GM06990 (cell line): Measurements from ENCODE around the gene CPPED1.
"Not testable (repeated sequence)": the region's sequence is repeated elsewhere in the genome, so short reads cannot be mapped to it uniquely, and the experiment has no call there.

Experiments used
- DNase-seq: peaks from one replicate; pipeline ENCODE4 v3.0.0-alpha.2; 2011; ENCODE audit not compliant: insufficient read length; ENCODE audit errors: extremely low read depth
- H3K27me3 ChIP-seq: replicated peaks from 2 replicates; pipeline ENCODE4 v1.6.0; 2011; ENCODE audit warnings: low read length; ENCODE audit not compliant: control insufficient read depth, insufficient read depth
- H3K36me3 ChIP-seq: 2 replicates; pipeline ENCODE4 v1.5.1; 2011; ENCODE audit warnings: low read length; ENCODE audit not compliant: control insufficient read depth, insufficient read depth
- H3K4me3 ChIP-seq: replicated peaks from 2 replicates; pipeline ENCODE4 v1.5.1; 2011; ENCODE audit warnings: low read depth, mild to moderate bottlenecking, control low read depth, low read length
- TF ChIP-seq, protein P1 (sequence below): IDR thresholded peaks from 2 replicates; pipeline ENCODE4 v1.5.1; 2011; ENCODE audit warnings: low read length, control low read depth, mild to moderate bottlenecking, inconsistent platforms; ENCODE audit not compliant: insufficient read depth, poor library complexity, severe bottlenecking

Gene CPPED1

GRCh38 chr16:12793120-12793864 is 10.4 kb downstream of the CPPED1 start:
- TF ChIP-seq, protein P1, sequence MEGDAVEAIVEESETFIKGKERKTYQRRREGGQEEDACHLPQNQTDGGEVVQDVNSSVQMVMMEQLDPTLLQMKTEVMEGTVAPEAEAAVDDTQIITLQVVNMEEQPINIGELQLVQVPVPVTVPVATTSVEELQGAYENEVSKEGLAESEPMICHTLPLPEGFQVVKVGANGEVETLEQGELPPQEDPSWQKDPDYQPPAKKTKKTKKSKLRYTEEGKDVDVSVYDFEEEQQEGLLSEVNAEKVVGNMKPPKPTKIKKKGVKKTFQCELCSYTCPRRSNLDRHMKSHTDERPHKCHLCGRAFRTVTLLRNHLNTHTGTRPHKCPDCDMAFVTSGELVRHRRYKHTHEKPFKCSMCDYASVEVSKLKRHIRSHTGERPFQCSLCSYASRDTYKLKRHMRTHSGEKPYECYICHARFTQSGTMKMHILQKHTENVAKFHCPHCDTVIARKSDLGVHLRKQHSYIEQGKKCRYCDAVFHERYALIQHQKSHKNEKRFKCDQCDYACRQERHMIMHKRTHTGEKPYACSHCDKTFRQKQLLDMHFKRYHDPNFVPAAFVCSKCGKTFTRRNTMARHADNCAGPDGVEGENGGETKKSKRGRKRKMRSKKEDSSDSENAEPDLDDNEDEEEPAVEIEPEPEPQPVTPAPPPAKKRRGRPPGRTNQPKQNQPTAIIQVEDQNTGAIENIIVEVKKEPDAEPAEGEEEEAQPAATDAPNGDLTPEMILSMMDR: no peak
- Histone ChIP-seq H3K27me3 (no peaks in the 10 kb centered on the region), H3K36me3 (no peaks in the 10 kb centered on the region), H3K4me3 (no peak overlapping the region)
- no peak for DNase-seq

GRCh38 chr16:12792528-12792927 is 11.2 kb downstream of the CPPED1 start:
- not testable (repeated sequence) for H3K36me3 ChIP-seq, DNase-seq, H3K27me3 ChIP-seq, H3K4me3 ChIP-seq

GRCh38 chr16:12791340-12791739 is 12.3 kb downstream of the CPPED1 start:
- Histone ChIP-seq H3K36me3 (no peaks in the 10 kb centered on the region), H3K4me3 (no peak overlapping the region), H3K27me3 (no peaks in the 10 kb centered on the region)
- DNase-seq: no peak
- TF ChIP-seq, protein P1: no peak

DNA sequence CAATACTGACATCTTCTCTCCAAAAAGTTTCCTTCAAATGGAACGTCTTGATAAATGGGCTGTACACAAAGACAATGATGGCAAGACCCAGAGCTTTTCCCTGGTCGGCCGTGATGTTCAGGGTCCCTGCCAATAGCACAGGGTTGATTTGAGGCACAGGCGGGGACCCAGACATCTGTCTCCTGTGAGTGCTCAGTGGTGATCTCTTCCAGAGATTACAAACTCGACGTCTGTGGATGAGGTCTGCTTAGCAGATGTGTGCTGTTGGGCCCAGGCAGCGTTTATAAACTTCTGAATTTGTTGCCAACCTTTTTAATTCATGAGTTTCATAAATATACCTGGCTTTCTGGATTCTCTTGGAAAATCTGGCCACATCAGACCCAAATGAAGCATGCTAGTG is 14.9 kb downstream of the CPPED1 start:
- TF ChIP-seq, protein P1: no peak
- Histone ChIP-seq H3K27me3 (no peaks in the 10 kb centered on the region), H3K4me3 (no peak overlapping the region), H3K36me3 (no peaks in the 10 kb centered on the region)
- DNase-seq: no peak

DNA sequence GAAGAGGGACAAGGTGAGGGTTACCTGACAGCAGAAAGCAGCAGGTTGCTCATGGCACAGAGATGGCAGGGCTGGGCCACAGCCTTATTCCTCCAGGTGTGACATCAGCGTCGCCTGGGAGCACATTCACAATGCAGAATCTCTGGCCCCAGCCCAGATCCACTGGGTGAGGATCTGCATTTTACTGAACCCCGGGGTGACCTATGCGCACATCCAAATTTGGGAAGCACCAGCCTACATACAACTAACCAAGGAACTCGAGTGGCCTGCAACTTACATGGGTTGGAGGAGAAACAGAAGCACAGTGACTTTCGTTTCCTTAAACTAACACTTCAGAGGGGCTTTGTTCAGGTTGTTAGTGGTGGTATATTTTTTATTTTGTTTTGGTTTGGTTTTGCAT is 17.6 kb downstream of the CPPED1 start:
- no peak for DNase-seq
- TF ChIP-seq, protein P1: no peak
- H3K4me3 ChIP-seq: no peak overlapping the region
- no peaks in the 10 kb centered on the region for H3K36me3 ChIP-seq
- H3K27me3 ChIP-seq: no peaks in the 10 kb centered on the region

GRCh38 chr16:12784076-12784475 is 19.6 kb downstream of the CPPED1 start:
- DNase-seq: no peak
- Histone ChIP-seq H3K4me3 (no peak overlapping the region), H3K27me3 (no peaks in the 10 kb centered on the region), H3K36me3 (no peaks in the 10 kb centered on the region; the same call in 1 of the 2 replicates)
- TF ChIP-seq, protein P1: no peak
